SK-N-MC (cell line): Measurements from ENCODE around the gene FOXO6.

Experiments used
- EZH2 ChIP-seq: fragments of 200-600 bp; sonication (generic); IDR thresholded peaks from one replicate; pipeline ENCODE4 v1.6.1; 2017; ENCODE audit warnings: antibody characterized with exemption
- FOXP2 ChIP-seq: optimal IDR thresholded peaks from 2 replicates; pipeline ENCODE3; 2011; ENCODE audit warnings: mild to moderate bottlenecking, moderate library complexity; ENCODE audit not compliant: insufficient read depth; ENCODE audit errors: extremely low read length, control extremely low read depth
- POLR2AphosphoS5 ChIP-seq: IDR thresholded peaks from 2 replicates; pipeline ENCODE4 v1.6.1; 2012; ENCODE audit warnings: mild to moderate bottlenecking, low read depth, low read length, borderline replicate concordance

DNA sequence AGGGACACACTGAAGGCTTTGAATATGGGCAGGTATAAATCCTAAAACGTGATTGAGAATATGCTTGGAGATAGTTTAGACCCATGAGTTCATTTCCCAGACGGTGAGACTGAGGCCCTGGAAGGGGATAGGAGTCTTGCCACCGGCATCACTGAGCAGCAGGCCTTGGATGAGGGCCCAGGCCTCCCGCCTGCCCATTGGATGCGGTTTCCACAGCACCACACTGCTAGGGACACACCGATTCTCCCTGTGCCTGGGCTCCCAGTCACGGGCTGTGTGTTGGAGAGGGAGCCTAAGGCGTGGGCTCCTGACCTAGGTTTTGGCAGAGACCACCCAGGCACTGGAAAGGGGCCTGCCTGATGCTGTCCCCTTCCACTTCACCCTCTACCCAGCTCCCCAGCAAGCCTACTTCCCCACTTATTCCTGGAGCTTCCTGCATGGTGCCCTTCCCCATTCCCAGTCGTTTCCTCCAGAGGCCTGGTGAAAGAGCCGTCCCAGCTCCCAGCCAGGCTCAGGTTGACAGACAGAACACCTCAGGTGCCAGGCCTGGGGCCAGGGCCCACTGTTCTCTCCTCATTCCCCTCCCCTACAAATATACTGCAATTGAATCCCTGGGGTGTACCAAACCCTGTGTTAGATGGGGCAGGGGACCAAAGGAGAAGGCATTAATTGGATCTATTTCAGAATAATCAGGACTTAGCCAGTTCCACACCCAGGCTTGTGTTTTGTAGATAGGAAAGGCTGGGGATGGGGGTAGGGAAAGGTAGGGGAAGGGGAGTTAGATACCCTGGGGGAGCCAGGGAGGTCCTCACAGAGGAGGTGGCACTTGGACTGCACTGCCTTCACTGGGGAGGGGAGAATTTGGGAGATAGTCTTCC is 3.4 kb downstream of the FOXO6 start:
- TF ChIP-seq EZH2 (no peak), POLR2AphosphoS5 (no peak), FOXP2 (no peak)
